Measurements from ENCODE around the gene PTPN6. TPM values are rescaled to one million over a fixed set of nuclear protein-coding genes. Genes with fewer than 3 reads are reported as not detected.

Gene PTPN6
- total and polyA plus RNA-seq, 9 of the 15 experiments (the other 6 are each of a cell fraction or from before 2014, with no cell fraction given): 1.5 to 5.1 (median 3.9) TPM

- POLR2A ChIA-PET: no interaction called here
- H3K4me1 ChIP-seq (replicated peaks in 1 of 2; ENCODE audit: control insufficient read depth in 2 of 2, insufficient read depth in 2 of 2, low read length in 2 of 2): peaks cover 14 to 62% of the 10 kb centered on the region in 2 experiments
- H3K27ac ChIP-seq (ENCODE audit: extremely low read depth, low read depth, low read length): no peak overlapping the region
- CTCF ChIA-PET (ENCODE audit: low intra/inter-chr PET ratio): no interaction called here
- 57% methylated on average over 1 of the region's 1 CpG for WGBS (ENCODE audit: insufficient coverage, low coverage, missing lambda C conversion rate)
- peak in 1 of 4 experiments; percentile 36 for DNase-seq (ENCODE audit: extremely low read depth in 1 of 4, low spot score in 3 of 4)
- no peaks in the 10 kb centered on the region for H3K9me1 ChIP-seq (ENCODE audit: control insufficient read depth, insufficient read depth, low read length)
- no peaks in the 10 kb centered on the region for H3K9me3 ChIP-seq (replicated peaks; ENCODE audit: control insufficient read depth, insufficient read depth, low read depth, low read length)
- BruUV-seq (replicated peaks): no TSS peak
- no peaks in the 10 kb centered on the region for H3K27me3 ChIP-seq (ENCODE audit: control insufficient read depth in 2 of 2, insufficient read depth in 2 of 2, low read length in 2 of 2)
- peak; percentile 36 for ATAC-seq
- H3K36me3 ChIP-seq (ENCODE audit: control insufficient read depth, insufficient read depth, low read length): peaks cover 4% of the 10 kb centered on the region; the same call in 1 of the 3 replicates
- no peaks in the 10 kb centered on the region for H4K20me1 ChIP-seq (replicated peaks; ENCODE audit: control insufficient read depth, insufficient read depth, low read length)
- no peak overlapping the region for H3K4me2 ChIP-seq (ENCODE audit: insufficient read depth, low read length)
- in situ Hi-C loops (cut with MboI) (no loop called here), intact Hi-C loops (cut with micrococcal nuclease) (no loop called here)
- H3K79me2 ChIP-seq (ENCODE audit: control insufficient read depth, insufficient read depth, low read length): peaks cover 6% of the 10 kb centered on the region
- FAIRE-seq: peak; percentile 49
- peak overlapping the region in 1 of 2 experiments; percentile 31; a peak in 1 of 4 replicates for H3K9ac ChIP-seq (ENCODE audit: insufficient read depth in 1 of 2, low read depth in 2 of 2, low read length in 2 of 2)
- H2AFZ ChIP-seq (ENCODE audit: low read depth, low read length): no peak overlapping the region
- no peak overlapping the region for H3K4me3 ChIP-seq
- TF ChIP-seq NFXL1 (CRISPR knock-in tag; IDR thresholded peaks at IDR 0.05): no peak
- no peak for TF ChIP-seq TCF3 (CRISPR knock-in tag; IDR thresholded peaks at IDR 0.05)
- TF ChIP-seq SMC3 (conservative IDR thresholded peaks at IDR 0.05; ENCODE audit: insufficient read depth, low read depth, low read length): 0 out of 2 replicates have a peak, but pooled peaks have one; percentile 18
- no peak for TF ChIP-seq NCOA2 (IDR thresholded peaks at IDR 0.05; ENCODE audit: partially characterized antibody in 2 of 2)
- TF ChIP-seq HSF4 (CRISPR knock-in tag; IDR thresholded peaks at IDR 0.05; ENCODE audit: borderline replicate concordance): no peak
- peak in 1 of 2 experiments; percentile 22; a peak in 2 of 4 replicates for TF ChIP-seq RAD21 (CRISPR knock-in tag; conservative IDR thresholded peaks at IDR 0.05 in 1 of 2, IDR thresholded peaks at IDR 0.05 in 1 of 2)
- no peak for TF ChIP-seq SMARCA5 (IDR thresholded peaks at IDR 0.05)
- no peak for TF ChIP-seq ZNF79 (CRISPR knock-in tag; IDR thresholded peaks at IDR 0.05; ENCODE audit: low read depth)
- TF ChIP-seq, protein P1, sequence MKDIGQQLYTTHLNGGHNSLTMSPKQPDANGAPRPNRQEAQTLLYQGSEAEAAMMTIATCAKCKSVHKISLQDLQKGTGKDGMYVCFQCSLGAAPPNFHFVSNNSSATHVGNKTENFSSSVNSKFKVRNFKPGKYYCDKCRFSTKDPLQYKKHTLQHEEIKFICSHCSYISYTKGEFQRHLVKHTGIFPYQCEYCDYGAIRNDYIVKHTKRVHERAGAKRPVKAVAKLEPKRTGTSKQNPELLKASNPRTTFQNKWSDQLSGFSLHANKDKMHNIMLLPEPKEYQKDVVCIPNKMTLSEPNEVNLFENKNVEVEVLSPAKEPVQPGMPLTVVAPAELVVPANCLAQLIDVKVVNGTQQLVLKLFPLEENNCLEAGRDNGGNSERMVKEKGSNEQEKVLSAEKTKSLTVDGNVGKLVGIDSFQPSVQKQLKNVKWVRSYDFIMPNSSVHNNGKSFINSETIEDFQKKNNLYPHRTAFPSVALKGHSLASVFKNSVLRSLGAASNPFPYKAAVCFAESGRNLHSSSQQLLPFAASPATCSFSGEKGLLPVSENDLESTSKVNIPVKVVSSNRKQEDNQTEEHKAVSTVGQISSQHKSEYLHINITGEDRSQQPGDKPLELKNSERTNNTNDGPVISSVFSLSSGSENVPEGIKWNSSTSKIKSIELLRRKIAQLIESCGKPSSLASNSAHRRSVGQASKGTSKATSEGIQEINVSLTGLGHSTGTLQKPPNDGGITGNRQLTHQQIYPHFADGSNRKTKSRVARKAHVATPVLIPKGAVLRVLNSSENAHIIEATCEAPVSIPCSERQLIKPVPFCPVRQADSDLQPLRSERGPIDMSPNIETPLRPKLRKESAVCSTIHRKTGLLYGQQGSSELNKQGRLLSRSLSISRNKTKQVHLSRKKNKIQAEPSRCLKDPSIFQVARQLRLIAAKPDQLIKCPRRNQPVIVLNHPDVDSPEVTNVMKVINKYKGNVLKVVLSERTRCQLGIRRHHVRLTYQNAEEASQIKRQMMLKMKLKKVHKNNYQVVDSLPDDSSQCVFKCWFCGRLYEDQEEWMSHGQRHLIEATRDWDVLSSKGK (CRISPR knock-in tag; IDR thresholded peaks at IDR 0.05): no peak
- TF ChIP-seq HDAC3 (IDR thresholded peaks at IDR 0.05; ENCODE audit: borderline replicate concordance, partially characterized antibody): no peak
- no peak for TF ChIP-seq GABPB2 (CRISPR knock-in tag; conservative IDR thresholded peaks at IDR 0.05)
- no peak for TF ChIP-seq HNRNPK (IDR thresholded peaks at IDR 0.05; ENCODE audit: low read depth, low read length, poor library complexity, severe bottlenecking)
- no peak for TF ChIP-seq ZNF644 (tag; IDR thresholded peaks at IDR 0.05; ENCODE audit: low read depth)
- TF ChIP-seq, protein P2, sequence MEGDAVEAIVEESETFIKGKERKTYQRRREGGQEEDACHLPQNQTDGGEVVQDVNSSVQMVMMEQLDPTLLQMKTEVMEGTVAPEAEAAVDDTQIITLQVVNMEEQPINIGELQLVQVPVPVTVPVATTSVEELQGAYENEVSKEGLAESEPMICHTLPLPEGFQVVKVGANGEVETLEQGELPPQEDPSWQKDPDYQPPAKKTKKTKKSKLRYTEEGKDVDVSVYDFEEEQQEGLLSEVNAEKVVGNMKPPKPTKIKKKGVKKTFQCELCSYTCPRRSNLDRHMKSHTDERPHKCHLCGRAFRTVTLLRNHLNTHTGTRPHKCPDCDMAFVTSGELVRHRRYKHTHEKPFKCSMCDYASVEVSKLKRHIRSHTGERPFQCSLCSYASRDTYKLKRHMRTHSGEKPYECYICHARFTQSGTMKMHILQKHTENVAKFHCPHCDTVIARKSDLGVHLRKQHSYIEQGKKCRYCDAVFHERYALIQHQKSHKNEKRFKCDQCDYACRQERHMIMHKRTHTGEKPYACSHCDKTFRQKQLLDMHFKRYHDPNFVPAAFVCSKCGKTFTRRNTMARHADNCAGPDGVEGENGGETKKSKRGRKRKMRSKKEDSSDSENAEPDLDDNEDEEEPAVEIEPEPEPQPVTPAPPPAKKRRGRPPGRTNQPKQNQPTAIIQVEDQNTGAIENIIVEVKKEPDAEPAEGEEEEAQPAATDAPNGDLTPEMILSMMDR (IDR thresholded peaks at IDR 0.05 in 2 of 3, conservative IDR thresholded peaks at IDR 0.05 in 1 of 3; ENCODE audit: insufficient read depth in 2 of 3, low read depth in 1 of 3, low read length in 3 of 3): peak; percentile 43 to 60 (median 53)
- no peak for TF ChIP-seq ZNF445 (CRISPR knock-in tag; IDR thresholded peaks at IDR 0.05; ENCODE audit: low read depth)
- no peak for TF ChIP-seq RHOXF2B (CRISPR knock-in tag; conservative IDR thresholded peaks at IDR 0.05)
- TF ChIP-seq RFX7 (CRISPR knock-in tag; IDR thresholded peaks at IDR 0.05): no peak
- TF ChIP-seq ZNF274 (IDR thresholded peaks at IDR 0.05; ENCODE audit: borderline replicate concordance, low read depth, low read length): no peak
- no peak for TF ChIP-seq ZNF696 (CRISPR knock-in tag; conservative IDR thresholded peaks at IDR 0.05)
These were observed 755 bp upstream of the PTPN6 start for GRCh38 chr12:6950401-6950801.

Data from K562 (cell line).